GM20431 (cell line): ENCODE results near the gene DZANK1.
"Not testable (repeated sequence)": the region's sequence is repeated elsewhere in the genome, so short reads cannot be mapped to it uniquely, and the experiment has no call there.

Source experiments
- in situ Hi-C: fragments of 300-500 bp; cut with MseI, MboI; formaldehyde crosslinking; loops from one replicate; pipeline ENCODE4 v1.15.0; 2020; ENCODE audit warnings: low sequenced_read_pairs; ENCODE audit not compliant: unreplicated experiment

The DZANK1 gene

GRCh38 chr20:18390201-18390600 is 76.6 kb downstream of the DZANK1 start:
- in situ Hi-C loops: no loop called here

- in situ Hi-C loops: no loop called here
These were observed 78.0 kb downstream of the DZANK1 start for GRCh38 chr20:18388860-18389259.

- in situ Hi-C loops: no loop called here
These were observed 85.8 kb downstream of the DZANK1 start for GRCh38 chr20:18380908-18381529.

GRCh38 chr20:18377896-18378481 is 88.8 kb downstream of the DZANK1 start:
- in situ Hi-C loops: no loop called here

GRCh38 chr20:18375551-18375950 is 91.3 kb downstream of the DZANK1 start:
- in situ Hi-C loops: not testable (repeated sequence)

GRCh38 chr20:18372296-18372695 is 94.5 kb downstream of the DZANK1 start:
- in situ Hi-C loops: no loop called here

GRCh38 chr20:18364768-18365167 is 102.1 kb downstream of the DZANK1 start:
- in situ Hi-C loops: no loop called here

GRCh38 chr20:18363708-18364107 is 103.1 kb downstream of the DZANK1 start:
- in situ Hi-C loops: no loop called here

GRCh38 chr20:18362916-18363315 is 103.9 kb downstream of the DZANK1 start:
- in situ Hi-C loops: no loop called here

- in situ Hi-C loops: no loop called here
These were observed 105.2 kb downstream of the DZANK1 start for GRCh38 chr20:18361678-18362077.

- in situ Hi-C loops: no loop called here
These were observed 106.2 kb downstream of the DZANK1 start for GRCh38 chr20:18360635-18361034.

- in situ Hi-C loops: no loop called here
These were observed 107.0 kb downstream of the DZANK1 start for GRCh38 chr20:18359854-18360253.

- in situ Hi-C loops: not testable (repeated sequence)
These were observed 117.1 kb downstream of the DZANK1 start for GRCh38 chr20:18349749-18350148.
